GM21528 (cell line): ENCODE results near the gene C17orf107.

Source experiments
- ATAC-seq: cut with Tn5 transposase; IDR thresholded peaks from one replicate; pipeline ENCODE4 v1.9.1; 2021; ENCODE audit warnings: mild to moderate bottlenecking, moderate library complexity; ENCODE audit not compliant: unreplicated experiment, low FRiP score

The C17orf107 gene

GRCh38 chr17:4870855-4871254, 28.5 kb upstream of the C17orf107 start:
- ATAC-seq = no peak

- no peak for ATAC-seq
These were observed 26.6 kb upstream of the C17orf107 start for GRCh38 chr17:4872786-4873185.

- no peak for ATAC-seq
These were observed 22.2 kb upstream of the C17orf107 start for GRCh38 chr17:4877089-4877488.

- no peak for ATAC-seq
These were observed 19.7 kb upstream of the C17orf107 start for GRCh38 chr17:4879601-4880000.

- no peak for ATAC-seq
These were observed 18.5 kb upstream of the C17orf107 start for GRCh38 chr17:4880857-4881256.

- no peak for ATAC-seq
These were observed 17.4 kb upstream of the C17orf107 start for GRCh38 chr17:4881761-4882555.

- no peak for ATAC-seq
These were observed 14.8 kb upstream of the C17orf107 start for GRCh38 chr17:4884489-4884888.

GRCh38 chr17:4886830-4887229, 12.5 kb upstream of the C17orf107 start:
- ATAC-seq = no peak

GRCh38 chr17:4887581-4887980, 11.8 kb upstream of the C17orf107 start:
- ATAC-seq = no peak

- no peak for ATAC-seq
These were observed 7.6 kb upstream of the C17orf107 start for GRCh38 chr17:4891411-4892410.

- no peak for ATAC-seq
These were observed 6.7 kb upstream of the C17orf107 start for GRCh38 chr17:4892499-4893221.

GRCh38 chr17:4893272-4893671, 6.1 kb upstream of the C17orf107 start:
- no peak for ATAC-seq

- no peak for ATAC-seq
These were observed 5.4 kb upstream of the C17orf107 start for GRCh38 chr17:4893721-4894560.

GRCh38 chr17:4895121-4895520, 4.2 kb upstream of the C17orf107 start:
- no peak for ATAC-seq

GRCh38 chr17:4895657-4896331, 3.5 kb upstream of the C17orf107 start:
- no peak for ATAC-seq

GRCh38 chr17:4896332-4897197, 2.8 kb upstream of the C17orf107 start:
- ATAC-seq = no peak

GRCh38 chr17:4897198-4897687, 2.1 kb upstream of the C17orf107 start:
- no peak for ATAC-seq

GRCh38 chr17:4897785-4898184, 1.6 kb upstream of the C17orf107 start:
- no peak for ATAC-seq
